Esophagus mucosa (tissue), 1 donor: ENCODE results near the gene ZNF329. TPM values are rescaled to one million over a fixed set of nuclear protein-coding genes. Genes with fewer than 3 reads are reported as not detected.
"Not testable (repeated sequence)": the region's sequence is repeated elsewhere in the genome, so short reads cannot be mapped to it uniquely, and the experiment has no call there.

Source experiments
- ATAC-seq: fragments of 200-7000 bp; cut with Tn5 transposase; one replicate; pipeline ENCODE4 v1.9.1; 2020
- total RNA-seq: library from RNA; stranded (reverse); gene quantifications from one replicate; pipeline ENCODE4 v1.2.4, GENCODE V29; 2023
- donor health status: DM: yes; HTN: yes; CAD: no.

Gene ZNF329
- total RNA-seq, result 2.9 TPM

DNA sequence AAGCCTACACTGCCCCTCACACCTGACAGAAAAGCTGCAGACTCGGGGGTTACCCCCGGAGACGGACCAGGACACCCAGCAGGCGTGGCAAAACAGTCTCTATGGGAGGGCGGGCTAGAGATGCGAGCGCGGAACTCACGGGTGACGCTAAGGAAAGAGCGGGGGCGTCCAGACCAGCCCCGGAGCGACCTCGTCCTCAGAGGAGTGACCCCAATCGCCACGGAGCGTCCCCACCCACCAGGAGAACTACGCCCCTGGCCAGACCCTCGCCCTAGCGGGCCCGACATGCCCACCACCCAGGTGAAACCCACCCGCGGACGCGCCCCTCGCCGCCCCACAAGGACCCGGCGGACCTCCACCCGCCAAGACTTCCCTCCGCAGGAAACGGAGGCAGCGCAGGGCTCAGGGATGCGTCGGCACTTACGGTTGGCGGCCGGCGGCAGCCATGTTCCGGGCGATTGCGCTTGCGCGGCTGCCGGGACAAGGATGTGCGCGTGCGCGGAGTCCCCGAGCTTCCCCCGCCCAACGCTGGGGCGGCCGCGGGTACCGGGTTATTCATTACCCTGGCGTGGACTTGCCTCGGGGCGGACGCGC lies at the start of gene ZNF329:
TSS of gene ZNF329 (minus strand) at position 462 of the 594 bp plus-strand sequence. CDS start 21,286 bp downstream, outside the sequence.
- peak; percentile 81 for ATAC-seq

GRCh38 chr19:58196901-58197616 lies 46.5 kb upstream of the ZNF329 start:
- no peak for ATAC-seq

GRCh38 chr19:58183817-58184215 lies 33.2 kb upstream of the ZNF329 start:
- no peak for ATAC-seq

DNA sequence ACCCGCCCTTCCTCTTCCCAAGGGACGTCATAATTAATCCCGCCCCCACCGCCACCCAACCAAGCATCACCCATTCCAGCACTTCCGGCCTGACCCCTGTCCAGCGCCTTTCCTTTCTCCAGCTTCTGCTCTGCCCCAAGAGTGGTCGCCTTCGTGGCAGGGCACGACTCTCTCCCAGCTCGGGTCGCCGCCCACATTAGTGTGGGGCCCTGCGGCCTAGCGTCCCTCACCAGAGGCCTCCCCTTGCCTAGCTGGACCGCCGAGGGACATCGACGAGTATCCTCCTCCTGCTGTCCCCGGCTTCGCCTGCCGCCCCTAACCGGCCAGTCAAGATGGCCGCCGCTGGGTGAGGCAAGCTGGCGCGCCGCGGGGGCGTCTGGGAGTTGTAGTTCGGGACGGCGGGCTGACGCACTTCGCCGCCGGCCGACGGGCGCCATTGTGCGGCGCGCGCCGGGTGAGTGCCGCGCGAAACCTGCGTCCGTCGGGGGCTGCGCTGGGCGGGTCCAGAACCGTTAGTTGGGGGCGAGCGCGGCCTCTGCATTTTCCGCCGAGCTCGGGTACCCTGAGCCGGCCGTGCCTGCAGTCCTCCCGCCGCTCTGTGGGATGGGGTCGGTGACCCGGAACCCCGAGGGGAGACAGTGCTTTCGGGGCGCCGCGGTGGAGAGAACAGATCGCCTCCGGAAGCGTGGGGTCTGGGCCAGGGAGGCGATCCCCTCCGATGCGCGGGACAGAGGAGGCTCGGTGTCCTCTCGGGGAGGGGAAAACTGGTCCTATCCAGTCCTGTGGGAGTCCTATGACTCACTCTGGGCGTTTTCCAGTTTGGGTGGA lies 32.6 kb upstream of the ZNF329 start, which contains the start of gene ZNF274:
TSS of gene ZNF274 (plus strand) at position 73 of the 828 bp plus-strand sequence. CDS start 905 bp downstream, outside the sequence.
- ATAC-seq, result peak; percentile 92

GRCh38 chr19:58182577-58182988 lies 32.0 kb upstream of the ZNF329 start:
- ATAC-seq, result no peak

DNA sequence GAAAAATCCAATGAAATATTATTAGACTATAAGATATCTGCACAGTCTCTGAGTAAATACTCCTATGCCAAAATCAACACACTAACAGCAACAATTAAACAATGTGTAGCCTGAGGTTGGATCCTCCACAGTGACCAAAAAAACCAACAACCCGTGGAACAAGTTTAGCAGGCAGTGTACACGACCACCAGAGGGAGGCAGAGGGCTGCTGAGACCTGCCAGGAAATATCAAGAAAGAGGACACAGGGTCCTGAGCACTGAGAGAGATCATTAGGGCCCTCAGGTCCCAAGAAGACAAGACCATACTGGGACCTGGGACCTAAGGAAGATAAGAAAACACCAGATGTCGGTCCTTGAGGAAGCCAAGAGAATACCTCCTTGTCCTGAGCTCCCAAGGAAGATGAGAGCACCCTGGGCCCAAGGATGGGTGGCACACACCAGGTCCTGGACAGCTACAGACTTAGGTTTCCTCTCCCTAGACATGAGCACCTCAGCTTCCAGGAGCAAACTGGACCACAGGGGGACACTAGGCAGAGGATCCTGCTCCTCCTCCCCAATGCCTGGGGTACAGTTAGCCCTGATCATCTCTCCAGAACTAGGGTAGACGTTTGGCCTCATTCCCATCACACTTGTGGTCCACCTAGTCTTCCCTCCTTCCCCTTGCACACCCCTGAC lies 31.4 kb upstream of the ZNF329 start:
- peak; percentile 20 for ATAC-seq

- ATAC-seq, result peak; percentile 68
Observed at GRCh38 chr19:58170860-58171259, 20.3 kb upstream of the ZNF329 start.

DNA sequence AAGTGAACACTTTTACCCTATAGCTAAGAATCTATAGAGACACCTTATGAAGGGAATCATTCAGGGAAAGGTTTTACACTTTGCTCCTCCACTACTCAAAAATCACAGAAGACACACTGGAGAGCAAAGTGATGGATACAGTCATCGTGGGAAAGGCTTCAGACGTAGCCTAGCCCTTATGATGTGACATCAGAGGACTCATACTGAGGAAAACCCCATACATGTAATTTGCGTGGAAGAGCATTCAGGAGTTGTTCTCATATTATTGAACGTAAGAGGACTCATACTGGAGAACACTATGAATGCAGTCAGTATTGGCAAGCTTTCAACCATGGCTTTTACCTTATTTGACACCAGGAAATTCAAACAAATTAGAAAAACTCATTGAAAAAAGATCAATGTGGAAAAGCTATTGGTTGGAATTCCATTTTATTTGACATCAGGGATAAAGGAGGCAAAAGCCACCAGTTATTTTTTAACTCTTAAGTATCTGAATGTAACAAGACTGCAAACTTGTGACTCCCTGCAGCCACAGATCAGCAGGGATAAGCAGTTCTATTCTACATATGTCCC lies 16.2 kb upstream of the ZNF329 start:
- no peak for ATAC-seq

DNA sequence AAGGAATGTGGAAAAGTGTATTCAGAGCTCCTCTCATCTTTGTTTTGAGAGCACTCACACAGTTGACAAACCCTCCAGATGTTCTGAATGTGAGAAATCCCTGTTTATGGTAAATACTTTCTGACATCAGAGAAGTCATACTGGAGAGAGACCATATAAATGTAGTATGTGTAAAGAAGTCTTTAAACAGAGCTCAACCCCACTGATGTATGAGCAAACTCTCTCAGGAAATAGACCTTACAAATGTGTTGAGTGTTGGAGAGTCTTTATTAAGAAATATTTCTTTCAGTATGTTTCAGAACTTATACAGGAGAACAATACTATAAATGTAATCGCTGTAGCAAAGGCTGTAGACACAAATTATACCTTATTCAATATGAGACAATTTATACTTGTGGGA lies 15.7 kb upstream of the ZNF329 start:
- ATAC-seq, result no peak

DNA sequence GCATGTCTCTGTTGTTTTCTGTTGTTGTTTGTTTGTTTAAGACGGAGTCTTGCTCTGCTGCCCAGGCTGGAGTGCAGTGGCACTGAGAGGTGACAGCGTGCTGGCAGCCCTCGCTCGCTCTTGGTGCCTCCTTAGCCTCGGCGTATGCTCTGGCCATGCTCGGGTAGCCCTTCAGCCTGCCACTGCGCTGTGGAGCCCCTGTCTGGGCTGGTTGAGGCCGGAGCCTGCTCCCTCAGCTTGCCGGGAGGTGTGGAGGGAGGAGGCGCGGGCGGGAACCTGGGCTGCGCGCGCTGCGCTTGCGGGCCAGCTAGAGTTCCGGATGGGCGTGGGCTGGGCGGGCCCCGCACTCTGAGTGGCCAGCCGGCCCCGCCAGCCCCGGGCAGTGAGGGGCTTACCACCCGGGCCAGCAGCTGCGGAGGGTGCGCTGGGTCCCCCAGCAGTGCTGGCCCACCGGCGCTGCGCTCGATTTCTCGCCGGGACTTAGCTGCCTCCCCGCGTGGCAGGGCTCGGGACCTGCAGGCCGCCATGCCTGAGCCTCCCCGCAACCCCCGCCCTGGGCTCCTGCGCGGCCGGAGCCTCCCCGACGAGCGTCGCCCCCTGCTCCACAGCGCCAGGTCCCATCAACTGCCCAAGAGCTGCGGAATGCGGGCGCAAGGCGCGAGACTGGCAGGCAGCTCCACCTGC lies 6.6 kb upstream of the ZNF329 start:
- no peak for ATAC-seq

- ATAC-seq, result peak; percentile 96
Observed at GRCh38 chr19:58154679-58155648, 4.4 kb upstream of the ZNF329 start.

GRCh38 chr19:58154287-58154678 lies 3.7 kb upstream of the ZNF329 start:
- peak; percentile 16 for ATAC-seq

- no peak for ATAC-seq
Observed at GRCh38 chr19:58153386-58153785, 2.8 kb upstream of the ZNF329 start.

DNA sequence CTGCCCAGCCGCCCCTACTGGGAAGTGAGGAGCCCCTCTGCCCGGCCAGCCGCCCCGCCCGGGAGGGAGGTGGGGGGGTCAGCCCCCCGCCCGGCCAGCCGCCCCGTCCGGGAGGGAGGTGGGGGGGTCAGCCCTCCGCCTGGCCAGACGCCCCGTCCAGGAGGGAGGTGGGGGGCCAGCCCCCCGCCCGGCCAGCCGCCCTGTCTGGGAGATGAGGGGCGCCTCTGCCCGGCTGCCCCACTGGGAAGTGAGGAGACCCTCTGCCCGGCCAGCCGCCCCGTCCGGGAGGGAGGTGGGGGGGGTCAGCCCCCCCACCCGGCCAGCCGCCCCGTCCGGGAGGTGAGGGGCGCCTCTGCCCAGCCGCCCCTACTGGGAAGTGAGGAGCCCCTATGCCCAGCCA lies 3.1 kb downstream of the ZNF329 start:
- ATAC-seq, result not testable (repeated sequence)

DNA sequence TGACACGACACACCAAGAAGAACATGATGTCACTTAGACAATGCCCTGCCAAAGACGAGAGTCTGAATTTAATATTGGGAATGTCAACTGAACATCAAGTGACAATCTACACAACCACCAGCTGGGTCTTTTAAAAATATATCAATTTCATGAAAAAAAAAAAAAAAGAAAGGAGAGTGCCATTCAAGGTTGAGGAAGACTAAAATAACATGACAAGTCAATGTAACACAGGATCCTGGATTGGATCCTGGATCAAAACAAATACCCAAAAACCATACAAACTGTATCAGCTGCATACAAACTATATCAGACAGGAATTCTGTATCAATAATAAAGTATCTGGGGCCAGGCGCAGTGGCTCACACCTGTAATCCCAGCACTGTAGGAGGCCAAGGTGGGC lies 4.7 kb downstream of the ZNF329 start:
- ATAC-seq, result no peak

GRCh38 chr19:58134244-58134643 lies 16.3 kb downstream of the ZNF329 start:
- no peak for ATAC-seq

- ATAC-seq, result no peak
Observed at GRCh38 chr19:58129284-58129683, 21.3 kb downstream of the ZNF329 start.

- ATAC-seq, result no peak
Observed at GRCh38 chr19:58128041-58128685, 22.4 kb downstream of the ZNF329 start.

DNA sequence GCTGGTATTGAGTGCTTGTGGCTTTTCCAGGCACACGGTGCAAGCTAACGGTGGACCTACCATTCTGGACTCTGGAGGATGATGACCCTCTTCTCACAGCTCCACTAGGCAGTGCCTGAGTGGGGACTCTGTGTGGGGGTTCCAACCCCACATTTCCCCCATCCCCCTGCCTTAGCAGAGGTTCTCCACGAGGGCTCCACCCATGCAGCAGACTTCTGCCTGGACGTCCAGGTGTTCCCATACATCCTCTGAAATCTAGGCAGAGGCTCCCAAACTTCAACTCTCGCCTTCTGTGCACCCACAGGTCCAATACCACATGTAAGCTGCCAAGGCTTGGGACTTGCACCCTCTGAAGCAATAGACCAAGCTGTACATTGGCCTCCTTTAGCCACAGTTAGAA lies 27.2 kb downstream of the ZNF329 start:
- ATAC-seq, result no peak
